22Rv1 (cell line): ENCODE measurements around the gene WDR72.

Source experiments
- CTCF ChIP-seq: fragments of 450-650 bp; IDR thresholded peaks from 2 replicates; pipeline ENCODE4 v1.5.1; 2017; ENCODE audit warnings: mild to moderate bottlenecking
- ZFX ChIP-seq: fragments of 450-650 bp; IDR thresholded peaks from 2 replicates; pipeline ENCODE4 v1.6.1; 2017; ENCODE audit warnings: antibody characterized with exemption, borderline replicate concordance

DNA sequence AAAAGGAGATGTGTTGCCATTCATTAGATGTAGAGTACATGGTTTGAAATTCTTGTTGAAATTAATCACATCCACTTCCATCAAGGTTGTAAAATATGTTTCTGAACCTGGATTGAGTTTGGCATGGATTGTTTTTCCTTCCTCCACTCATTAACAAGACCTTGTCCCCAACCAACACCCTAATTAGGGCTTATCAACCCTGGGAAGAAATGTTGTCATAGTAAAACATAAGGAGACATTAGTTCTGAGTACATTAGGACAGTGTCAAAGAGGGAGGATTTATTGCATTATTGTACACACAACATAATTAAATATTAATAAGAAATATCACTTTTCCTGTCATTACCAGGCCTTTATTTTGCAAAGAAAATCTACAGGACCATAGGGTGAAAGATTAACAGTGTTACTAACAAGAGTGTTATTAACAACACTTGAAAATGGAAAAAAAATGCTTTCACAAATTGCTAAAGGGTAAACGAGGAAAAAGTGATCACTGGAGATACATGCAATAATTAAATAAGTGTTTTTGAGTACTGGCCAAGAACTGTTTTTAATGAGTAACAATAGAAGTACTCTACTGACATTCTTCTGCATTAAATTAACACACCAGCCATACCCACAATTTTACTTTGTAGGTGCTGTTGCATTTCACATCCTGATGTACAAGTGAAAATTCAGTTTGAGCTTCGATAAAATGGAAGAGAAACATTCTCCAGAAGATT lies 30.4 kb upstream of the WDR72 start:
- TF ChIP-seq CTCF = no peak
- no peak for TF ChIP-seq ZFX
